Tongue (tissue), 2 donors: ENCODE data around the gene IFNA10. TPM values are rescaled to one million over a fixed set of nuclear protein-coding genes. Genes with fewer than 3 reads are reported as not detected.
"Not testable (repeated sequence)": the region's sequence is repeated elsewhere in the genome, so short reads cannot be mapped to it uniquely, and the experiment has no call there.

Experiments used
- DNase-seq: peaks from one replicate; pipeline ENCODE4 v3.0.0-alpha.2; 2015
- total RNA-seq: library from RNA; depleted of rRNA; stranded (reverse); fragments of >200 nt; gene quantifications from one replicate; pipeline ENCODE4 v1.2.3, GENCODE V29; 2014

Gene IFNA10
- total RNA-seq: not detected

DNA sequence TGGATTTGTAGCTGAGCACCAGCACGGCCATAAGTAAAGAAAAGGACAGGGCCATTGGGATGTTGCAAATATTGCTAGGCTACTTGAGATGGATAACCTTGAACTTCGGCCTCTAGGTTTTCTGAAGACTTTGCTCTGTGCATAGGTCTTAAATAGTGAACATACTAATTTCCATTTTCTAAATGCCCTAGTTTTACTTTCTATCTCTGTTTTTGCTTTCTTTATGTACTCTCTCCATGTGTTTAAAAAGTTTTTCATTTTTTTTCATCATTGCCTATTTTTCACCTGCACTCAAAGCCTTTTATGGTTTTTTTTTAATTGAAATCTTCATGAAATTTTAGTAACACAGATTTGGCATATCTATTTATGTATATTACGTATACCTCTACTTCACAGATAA is at the start of gene IFNA10:
TSS of gene IFNA10 (minus strand) at position 101 of the 400 bp plus-strand sequence. CDS start at position 55, 46 bp downstream.
- DNase-seq: not testable (repeated sequence)

GRCh38 chr9:21255538-21256212 is 48.7 kb upstream of the IFNA10 start:
- no peak for DNase-seq

- peak; percentile 40 for DNase-seq
These were observed 46.0 kb upstream of the IFNA10 start for GRCh38 chr9:21252721-21253547.

DNA sequence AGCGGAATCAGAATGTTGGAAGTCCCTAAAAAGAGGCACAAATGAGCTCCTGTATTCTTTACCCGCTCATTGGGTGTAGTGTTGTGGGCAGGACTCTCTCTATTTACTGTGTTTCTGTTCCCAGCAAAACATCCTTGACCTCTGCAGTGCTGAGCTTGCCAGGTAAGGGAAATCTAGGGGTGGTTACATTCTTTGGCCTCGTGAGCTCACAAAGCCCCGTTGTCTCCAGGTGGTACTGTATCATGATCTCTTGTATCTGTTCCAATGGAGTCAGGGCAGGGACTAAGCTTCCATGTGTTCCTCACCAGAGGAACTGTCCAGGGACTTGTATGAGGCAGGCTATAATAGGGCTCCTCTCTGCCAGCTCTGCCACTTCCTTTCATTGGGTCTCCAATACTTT is 44.7 kb upstream of the IFNA10 start:
- DNase-seq: no peak

DNA sequence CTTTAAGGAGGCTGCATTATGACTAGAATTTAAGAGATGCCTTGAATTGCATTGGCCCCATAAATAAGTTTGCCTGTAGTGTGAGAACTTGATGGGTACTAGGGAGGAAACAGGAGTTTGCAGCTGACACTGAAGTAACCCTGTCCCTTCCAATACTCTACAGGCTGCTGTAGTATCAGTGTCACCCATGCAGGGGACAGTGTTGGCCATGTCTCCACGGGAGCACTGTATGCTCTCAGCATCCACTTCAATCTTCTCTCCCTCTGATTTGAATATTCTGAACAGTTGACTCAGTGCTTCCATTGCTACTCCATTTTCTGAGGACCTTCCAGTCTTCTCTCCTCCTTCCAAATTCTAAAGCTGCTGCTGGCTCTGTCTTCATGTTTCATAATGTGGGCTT is 44.2 kb upstream of the IFNA10 start:
- no peak for DNase-seq

GRCh38 chr9:21244836-21245235 is 37.9 kb upstream of the IFNA10 start:
- no peak for DNase-seq

GRCh38 chr9:21239911-21240310 is 33.0 kb upstream of the IFNA10 start, which contains the start of gene IFNA14:
Gene IFNA14 (minus strand): TSS chr9:21240005. CDS start chr9:21239935, 70 bp downstream.
- DNase-seq: no peak

DNA sequence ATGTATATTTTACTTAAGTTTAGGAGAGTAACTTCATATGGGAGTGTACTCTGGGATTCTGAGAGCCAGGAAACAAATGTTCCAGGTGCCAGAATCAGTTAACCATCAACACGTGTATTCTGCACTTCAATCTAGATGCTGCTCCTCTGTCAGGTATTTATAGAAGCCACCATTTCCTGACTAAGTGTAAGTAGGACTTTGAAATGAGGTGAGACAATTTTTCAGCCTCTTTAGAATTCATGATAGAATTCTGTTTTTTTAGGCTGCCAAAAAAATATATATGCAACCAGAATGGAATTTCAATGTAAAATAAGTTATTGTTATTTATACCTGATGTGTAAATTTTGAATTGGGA is 29.4 kb upstream of the IFNA10 start:
- not testable (repeated sequence) for DNase-seq

DNA sequence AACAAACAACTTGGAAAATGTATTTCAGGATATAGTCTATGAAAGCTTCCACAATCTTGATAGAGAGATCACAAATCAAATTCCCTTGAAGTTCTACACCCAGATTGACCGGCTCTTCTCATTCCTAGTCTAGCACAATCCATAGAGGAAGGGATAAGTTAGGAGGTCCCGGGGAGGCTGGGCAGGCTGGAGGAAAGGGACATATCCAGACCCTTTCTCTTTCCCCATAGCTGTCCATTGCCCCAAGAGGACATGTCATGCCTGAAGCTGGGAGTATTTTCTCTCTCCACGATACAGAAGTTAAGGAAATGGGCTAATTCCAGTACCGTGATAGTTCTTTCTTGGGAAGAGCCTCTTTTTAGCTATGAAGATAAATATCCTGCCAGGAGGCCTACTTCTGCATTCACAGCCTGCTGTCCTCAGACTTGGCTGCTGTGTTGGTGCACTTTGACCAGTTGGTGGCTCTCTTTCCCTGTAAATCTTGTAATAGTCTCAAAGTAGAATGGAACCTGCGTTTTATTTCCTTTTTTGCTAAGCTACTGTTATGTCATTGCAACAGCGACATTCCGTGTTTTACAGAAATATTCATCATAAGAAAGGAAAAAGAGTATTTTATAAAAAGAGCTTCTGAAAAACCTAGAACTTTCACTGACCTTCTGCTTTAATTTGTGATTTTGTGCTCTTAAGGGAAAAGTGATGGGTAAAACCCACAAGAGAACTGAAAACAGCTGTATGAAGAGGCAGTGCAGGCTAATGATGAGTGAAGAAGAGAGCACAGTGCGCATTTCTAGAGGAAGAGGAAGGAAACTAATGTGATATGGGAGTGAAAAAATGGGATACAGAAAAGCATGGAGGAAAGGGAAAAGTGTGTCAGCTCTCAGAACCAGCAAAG is 28.8 kb upstream of the IFNA10 start:
- peak; percentile 44 for DNase-seq

DNA sequence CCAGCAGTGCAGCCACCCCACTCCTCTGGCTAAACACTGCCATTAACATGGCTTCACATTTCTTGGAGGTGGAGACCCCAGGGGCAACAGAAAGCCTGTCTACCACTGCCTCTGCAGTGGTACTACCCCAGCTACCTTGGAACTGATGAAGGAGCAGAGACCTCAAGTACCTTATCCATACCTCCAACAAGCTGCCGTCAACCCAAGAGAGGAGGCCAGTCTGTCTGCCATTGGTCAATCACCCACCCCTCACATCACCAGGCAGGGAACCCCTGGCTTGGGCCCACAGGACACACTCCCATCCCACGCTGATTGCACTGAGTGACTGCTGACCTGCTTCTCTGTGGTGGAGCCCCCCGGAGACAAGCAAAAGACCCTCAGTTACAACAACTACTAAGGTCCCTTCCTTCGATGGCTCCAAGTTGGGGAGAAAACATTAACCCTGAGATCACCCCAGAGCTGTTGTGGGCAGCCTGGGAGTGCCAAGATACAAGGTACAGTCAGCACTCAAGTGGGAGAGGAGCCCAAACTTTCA is 27.3 kb upstream of the IFNA10 start:
- no peak for DNase-seq

DNA sequence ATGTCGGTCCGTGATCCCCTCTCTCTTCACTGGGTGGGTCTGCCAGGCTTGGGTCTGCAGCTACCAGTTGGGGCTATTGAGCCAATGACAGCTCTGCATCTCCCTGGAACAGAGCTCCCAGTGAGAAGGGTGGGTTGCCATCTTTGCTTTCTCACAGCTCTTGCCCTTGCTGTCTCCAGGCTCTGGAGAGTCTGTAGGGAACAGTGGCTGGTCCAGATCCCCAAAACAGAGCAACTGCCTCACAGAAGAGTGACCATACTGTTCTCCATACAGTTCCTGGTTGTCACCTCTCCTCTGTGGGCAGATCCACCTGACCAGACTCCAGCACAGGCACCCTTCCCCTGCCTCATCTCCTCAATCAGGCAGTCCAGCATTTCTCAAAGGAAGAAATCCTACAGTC is 26.3 kb upstream of the IFNA10 start:
- DNase-seq: no peak

- DNase-seq: no peak
These were observed 21.2 kb upstream of the IFNA10 start, which contains the start of gene IFNA17 for GRCh38 chr9:21228122-21228521. Gene IFNA17 (minus strand): TSS chr9:21228222. CDS start chr9:21228173, 49 bp downstream.

DNA sequence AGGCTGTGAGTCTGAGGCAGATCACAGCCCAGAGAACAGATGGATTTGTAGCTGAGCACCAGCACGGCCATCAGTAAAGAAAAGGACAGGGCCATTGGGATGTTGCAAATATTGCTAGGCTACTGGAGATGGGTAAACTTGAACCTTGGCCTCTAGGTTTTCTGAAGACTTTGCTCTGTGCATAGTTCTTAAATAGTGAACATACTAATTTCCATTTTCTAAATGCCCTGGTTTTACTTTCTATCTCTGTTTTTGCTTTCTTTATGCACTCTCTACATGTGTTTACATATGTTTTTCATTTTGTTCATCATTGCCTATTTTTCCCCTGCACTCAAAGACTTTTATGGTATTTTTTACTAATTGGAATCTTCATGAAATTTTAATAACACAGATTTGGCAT is 10.3 kb upstream of the IFNA10 start, which contains the start of gene IFNA16:
TSS of gene IFNA16 (minus strand) at position 101 of the 400 bp plus-strand sequence. CDS start at position 95, 6 bp downstream.
- DNase-seq: not testable (repeated sequence)

DNA sequence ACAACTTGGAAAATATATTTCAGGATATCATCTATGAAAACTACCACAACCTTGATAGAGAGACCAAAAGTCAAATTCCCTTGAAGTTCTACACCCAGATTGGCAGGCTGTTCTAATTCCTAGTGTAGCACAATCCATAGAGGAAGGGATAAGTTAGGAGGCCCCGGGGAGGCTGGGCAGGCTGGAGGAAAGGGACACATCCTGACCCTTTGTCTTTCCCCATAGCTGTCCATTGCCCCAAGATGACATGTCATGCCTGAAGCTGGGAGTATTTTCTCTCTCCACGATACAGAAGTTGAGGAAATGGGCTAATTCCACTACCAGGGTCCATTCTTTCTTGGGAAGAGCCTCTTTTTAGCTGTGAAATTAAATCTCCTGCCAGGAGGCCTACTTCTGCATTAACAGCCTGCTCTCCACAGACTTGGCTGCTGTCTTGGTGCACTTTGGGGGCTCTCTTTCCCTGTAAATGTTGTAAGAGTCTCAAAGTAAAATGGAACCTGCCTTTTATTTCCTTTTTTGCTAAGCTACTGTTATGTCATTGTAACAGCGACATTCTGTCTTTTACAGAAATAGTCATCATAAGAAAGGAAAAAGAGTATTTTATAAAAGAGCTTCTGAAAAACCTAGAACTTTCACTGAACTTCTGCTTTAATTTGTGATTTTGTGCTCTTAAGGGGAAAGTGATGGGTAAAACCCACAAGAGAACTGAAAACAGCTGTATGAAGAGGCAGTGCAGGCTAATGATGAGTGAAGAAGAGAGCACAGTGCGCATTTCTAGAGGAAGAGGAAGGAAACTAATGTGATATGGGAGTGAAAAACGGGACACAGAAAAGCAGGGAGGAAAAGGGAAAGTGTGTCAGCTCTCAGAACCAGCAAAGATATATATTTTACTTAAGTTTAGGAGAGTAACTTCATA is 6.7 kb upstream of the IFNA10 start:
- not testable (repeated sequence) for DNase-seq

GRCh38 chr9:21212160-21212559 is 5.2 kb upstream of the IFNA10 start:
- not testable (repeated sequence) for DNase-seq

- DNase-seq: not testable (repeated sequence)
These were observed 3.8 kb upstream of the IFNA10 start for GRCh38 chr9:21210782-21211181.

DNA sequence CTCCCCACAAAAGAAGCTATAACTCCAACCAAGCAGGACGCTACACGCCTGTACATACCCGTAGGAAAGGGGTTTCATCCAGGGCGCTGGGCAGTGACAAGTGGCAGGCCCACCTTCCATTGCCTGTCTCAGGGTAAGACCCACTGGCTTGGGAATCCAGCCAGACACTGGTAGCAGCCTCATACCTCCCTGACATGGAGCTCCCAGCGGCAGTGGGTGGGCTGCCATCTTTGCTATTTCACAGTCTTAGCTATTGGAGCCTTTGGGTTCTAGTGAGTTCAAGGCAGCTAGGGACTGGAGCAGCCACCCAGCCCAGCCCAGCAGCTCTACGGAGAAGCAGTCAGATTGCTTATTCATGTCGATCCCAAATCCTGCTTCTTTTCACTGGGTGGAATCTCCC is 3.4 kb upstream of the IFNA10 start:
- no peak for DNase-seq

GRCh38 chr9:21205204-21205603 is 1.7 kb downstream of the IFNA10 start:
- DNase-seq: no peak

DNA sequence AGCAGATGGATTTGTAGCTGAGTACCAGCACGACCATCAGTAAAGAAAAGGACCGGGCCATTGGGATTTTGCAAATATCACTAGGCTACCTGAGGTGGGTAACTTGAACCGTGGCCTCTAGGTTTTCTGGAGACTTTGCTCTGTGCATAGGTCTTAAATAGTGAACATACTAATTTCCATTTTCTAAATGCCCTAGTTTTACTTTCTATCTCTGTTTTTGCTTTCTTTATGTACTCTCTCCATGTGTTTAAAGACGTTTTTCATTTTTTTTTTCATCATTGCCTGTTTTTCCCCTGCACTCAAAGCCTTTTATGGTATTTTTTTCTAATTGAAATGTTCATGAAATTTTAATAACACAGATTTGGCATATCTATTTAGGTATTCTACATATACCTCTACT is 4.8 kb downstream of the IFNA10 start, which contains the start of gene IFNA7:
TSS of gene IFNA7 (minus strand) at position 101 of the 400 bp plus-strand sequence. CDS start at position 61, 40 bp downstream.
- not testable (repeated sequence) for DNase-seq
